GM13977 (cell line): ENCODE results near the gene PCTP.

Source experiments
- DNase-seq: peaks from one replicate; pipeline ENCODE4 v3.0.0; 2012; ENCODE audit warnings: low spot score
- in situ Hi-C: fragments of 300-500 bp; cut with MboI; formaldehyde crosslinking; loops from one replicate; pipeline ENCODE4 v1.12.0; 2022; ENCODE audit warnings: low sequenced_read_pairs, low pct_unique_long_range_greater_than_20kb, mixed read lengths, inconsistent platforms; ENCODE audit not compliant: unreplicated experiment
- TF ChIP-seq, protein P1 (sequence below): IDR thresholded peaks from 2 replicates; pipeline ENCODE4 v1.5.1; 2012; ENCODE audit warnings: mild to moderate bottlenecking, control low read depth; ENCODE audit not compliant: insufficient read depth; ENCODE audit errors: extremely low read depth, missing control alignments

Gene PCTP

DNA sequence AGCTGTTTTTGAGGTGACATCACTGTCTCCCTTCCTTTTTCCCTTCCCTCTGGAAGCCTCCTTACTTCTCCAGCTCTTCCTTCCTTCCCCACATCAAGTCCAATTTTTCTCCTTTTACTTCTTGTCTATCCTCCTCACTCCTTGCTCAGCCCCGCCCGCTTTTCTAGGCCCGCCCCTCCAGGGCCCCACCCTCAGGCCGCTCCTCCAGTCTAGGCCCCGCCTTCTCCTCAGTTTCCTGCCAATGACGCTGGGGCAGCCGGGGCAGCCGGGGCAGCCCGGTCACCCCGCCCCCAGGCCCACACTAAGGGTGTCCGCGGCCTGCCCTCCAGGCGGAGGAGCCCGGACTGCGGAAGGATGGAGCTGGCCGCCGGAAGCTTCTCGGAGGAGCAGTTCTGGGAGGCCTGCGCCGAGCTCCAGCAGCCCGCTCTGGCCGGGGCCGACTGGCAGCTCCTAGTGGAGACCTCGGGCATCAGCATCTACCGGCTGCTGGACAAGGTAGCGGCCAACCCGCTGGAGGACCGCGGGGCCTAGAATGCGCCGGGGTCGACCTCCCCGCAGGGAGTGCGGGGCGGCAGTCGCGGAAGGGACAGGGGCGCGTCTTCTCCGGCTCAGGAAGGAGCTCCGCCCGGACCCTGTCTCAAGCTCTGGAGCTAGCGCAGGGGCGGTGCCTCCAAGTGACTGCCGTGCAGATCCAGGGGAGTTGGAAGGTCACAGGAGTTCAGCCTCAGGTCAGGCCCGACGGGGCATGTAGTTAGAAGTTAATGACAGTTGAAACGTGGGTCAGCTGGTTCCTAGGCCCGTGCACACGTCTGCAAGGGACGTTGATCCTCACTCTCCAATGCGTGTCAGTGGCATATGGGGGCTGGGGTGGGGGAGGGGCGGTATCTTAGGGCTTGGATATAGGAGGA, at the start of gene PCTP:
Gene PCTP (plus strand): TSS at position 302 of the 908 bp plus-strand sequence. CDS start 53 bp downstream, at position 355.
- in situ Hi-C loops = no loop called here
- peak; percentile 87 for DNase-seq
- TF ChIP-seq, protein P1, sequence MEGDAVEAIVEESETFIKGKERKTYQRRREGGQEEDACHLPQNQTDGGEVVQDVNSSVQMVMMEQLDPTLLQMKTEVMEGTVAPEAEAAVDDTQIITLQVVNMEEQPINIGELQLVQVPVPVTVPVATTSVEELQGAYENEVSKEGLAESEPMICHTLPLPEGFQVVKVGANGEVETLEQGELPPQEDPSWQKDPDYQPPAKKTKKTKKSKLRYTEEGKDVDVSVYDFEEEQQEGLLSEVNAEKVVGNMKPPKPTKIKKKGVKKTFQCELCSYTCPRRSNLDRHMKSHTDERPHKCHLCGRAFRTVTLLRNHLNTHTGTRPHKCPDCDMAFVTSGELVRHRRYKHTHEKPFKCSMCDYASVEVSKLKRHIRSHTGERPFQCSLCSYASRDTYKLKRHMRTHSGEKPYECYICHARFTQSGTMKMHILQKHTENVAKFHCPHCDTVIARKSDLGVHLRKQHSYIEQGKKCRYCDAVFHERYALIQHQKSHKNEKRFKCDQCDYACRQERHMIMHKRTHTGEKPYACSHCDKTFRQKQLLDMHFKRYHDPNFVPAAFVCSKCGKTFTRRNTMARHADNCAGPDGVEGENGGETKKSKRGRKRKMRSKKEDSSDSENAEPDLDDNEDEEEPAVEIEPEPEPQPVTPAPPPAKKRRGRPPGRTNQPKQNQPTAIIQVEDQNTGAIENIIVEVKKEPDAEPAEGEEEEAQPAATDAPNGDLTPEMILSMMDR = peak; percentile 35

DNA sequence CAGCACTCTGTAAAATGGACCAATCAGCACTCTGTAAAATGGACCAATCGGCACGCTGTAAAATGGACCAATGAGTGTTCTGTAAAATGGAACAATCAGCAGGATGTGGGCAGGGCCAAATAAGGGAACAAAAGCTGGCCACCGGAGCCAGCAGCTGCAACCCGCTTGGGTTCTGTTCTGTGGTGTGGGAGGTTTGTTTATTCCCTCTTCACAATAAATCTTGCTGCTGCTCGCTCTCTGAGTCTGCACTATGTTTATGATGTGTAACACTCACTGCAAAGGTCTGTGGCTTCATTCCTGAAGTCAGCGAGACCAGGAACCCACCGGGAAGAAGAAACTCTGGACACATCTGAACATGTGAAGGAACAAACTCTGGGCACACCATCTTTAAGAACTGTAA, 48.7 kb upstream of the PCTP start:
- in situ Hi-C loops = no loop called here
- no peak for DNase-seq
- TF ChIP-seq, protein P1 = no peak

DNA sequence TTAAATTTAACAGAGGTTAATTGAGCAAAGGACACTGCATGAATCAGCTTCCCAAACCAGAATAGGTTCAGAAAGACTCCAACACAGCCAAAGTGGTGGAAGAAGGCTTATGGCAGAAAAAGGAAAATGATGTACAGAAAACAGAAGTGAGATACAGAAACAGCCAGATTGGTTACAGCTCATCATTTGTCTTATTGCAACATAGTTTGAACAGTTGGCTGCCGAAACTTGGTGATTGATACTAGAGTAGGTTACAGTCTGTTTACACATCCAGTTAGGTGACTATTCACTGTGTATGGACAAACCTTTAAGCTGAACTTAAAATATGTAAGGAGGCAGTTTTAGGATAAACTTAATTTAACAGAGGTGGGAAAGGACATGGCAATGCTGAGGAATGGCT, 46.5 kb upstream of the PCTP start:
- in situ Hi-C loops = no loop called here

DNA sequence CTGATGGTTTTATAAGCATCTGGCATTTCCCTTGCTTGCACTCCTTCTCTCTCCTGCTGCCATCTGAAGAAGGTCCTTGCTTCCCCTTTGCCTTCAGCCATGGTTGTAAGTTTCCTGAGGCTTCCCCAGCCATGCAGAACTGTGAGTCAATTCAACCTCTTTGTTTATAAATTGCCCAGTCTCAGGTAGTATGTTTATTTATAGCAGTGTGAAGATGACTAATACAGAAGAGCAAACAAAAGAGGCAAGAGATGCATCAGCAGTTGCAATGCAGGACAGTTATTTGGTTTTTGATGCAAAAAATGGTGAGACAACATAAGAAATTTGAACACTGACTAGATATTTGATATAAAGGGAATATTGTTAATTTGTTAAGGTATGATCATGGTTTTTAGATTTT, 45.0 kb upstream of the PCTP start:
- DNase-seq = peak; percentile 12
- in situ Hi-C loops = no loop called here
- TF ChIP-seq, protein P1 = no peak

More for the DNA sequence above, 46.5 kb upstream of the PCTP start:
- DNase-seq = no peak
- TF ChIP-seq, protein P1 = no peak

DNA sequence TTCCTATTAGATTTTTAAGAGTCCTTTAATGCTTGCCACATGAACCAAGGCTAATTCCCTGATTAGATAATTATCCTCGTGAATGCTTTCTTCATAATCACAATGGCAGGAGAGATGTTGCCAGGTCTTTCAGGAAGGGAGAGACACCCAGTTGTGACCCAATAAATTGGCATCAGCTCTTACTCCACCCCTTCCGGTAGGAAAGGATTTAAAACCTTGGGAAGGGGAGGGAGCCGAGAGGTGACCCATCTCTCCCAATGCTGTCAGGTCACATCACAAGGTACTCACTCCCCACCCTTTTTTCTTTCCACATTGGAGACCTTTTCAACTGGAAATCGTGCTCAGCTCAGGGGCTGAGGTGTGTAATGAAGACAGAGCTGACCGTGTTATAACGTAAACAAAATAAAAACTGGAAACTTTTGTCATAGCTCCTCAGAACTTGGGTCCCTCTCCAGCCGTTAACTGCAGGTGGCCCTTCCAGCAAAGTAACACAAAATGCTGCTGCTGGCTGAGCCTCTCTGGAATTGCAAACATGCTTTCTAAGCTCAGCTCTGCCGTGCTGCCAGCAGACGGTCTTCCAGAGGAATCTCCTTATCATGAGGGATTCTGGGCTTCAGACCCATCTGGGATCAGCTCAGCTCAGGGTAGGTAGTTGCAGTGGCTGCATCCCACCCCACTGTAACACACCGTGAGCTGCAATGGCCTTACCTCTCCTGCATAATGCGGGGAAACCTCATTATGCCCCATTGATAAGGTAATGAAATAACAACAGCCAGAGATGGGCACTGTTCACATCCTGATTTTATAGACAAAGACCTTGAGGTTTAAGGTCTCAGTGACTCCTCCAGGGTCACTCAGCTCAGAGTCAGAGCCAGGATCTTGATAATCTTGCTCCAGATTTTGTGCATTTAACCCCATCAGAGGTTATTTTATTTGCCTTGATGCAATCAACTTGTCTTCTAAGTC, 43.8 kb upstream of the PCTP start:
- no peak for DNase-seq
- TF ChIP-seq, protein P1 = no peak
- in situ Hi-C loops = no loop called here
